T-helper 9 cell (primary cell): ENCODE measurements around the gene ZNF761.
A peak's percentile ranks its signal among the peaks of the same experiment; 100 is the strongest.
"Not testable (repeated sequence)": the region's sequence is repeated elsewhere in the genome, so short reads cannot be mapped to it uniquely, and the experiment has no call there.

ENCODE experiments used
- DNase-seq: peaks from one replicate; pipeline ENCODE4 v3.0.0-alpha.2; 2020
- total RNA-seq, 2 donors: gene quantifications; one replicate each; lab custom pipeline; 2026; lab: John Stamatoyannopoulos, UW

The ZNF761 gene
- total RNA-seq = 14.2 to 38.6 reads per million in 2 donors

DNA sequence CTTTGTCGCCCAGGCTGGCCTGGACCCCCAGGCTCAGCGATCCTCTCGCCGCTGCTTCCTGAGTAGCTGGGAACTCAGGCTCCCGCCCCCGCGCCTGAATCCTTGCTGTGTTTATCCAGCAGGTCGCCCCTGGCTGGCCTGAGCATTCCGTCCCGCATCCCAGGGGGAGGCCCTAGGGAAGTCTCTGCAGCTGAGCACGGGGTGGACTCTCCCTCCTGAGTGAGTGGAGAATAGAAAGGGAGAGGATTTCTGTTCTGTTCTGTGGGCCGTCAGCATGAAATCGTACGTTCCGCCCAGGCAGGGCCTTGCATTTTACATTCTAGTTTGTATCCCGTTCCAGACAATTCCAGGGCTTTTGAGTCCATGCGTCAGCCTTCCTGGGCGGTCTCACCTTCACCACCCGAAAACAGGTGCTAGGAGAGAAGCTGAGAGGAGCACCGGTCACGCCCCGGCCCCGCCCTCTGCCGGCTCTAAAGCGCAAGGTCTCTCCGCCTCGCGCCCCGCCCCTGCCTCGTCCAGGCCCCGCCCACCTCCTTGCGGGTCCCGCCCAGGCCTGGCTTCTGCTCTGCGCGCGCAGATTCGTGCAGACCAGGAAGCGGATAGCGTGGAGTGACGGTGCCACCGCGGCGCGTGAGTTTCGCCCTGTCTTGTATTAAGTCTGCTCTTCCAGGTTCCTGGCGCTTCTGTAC, at the start of gene ZNF761:
Gene ZNF761 (plus strand): TSS at position 586 of the 689 bp plus-strand sequence. CDS start 15,285 bp downstream, outside the sequence.
- peak; percentile 98 for DNase-seq

DNA sequence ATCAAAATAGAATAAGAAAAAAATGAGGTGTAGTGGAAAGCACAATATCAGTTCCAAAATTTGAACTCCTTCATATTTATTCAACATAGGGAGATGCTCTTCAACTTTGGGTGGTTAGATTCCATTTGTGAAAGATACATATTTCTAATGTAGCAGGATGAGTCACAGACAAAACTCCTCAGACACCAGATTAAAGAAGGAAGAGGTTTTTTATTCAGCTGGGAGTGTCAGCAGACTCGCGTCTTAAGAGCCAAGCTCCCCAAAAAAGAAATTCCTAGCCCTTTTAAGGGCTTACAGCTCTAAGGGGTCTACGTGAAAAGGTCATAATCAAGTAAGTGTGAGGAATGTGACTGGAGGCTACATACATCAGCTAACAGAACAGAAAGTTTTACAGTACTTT, 43.6 kb upstream of the ZNF761 start:
- no peak for DNase-seq

DNA sequence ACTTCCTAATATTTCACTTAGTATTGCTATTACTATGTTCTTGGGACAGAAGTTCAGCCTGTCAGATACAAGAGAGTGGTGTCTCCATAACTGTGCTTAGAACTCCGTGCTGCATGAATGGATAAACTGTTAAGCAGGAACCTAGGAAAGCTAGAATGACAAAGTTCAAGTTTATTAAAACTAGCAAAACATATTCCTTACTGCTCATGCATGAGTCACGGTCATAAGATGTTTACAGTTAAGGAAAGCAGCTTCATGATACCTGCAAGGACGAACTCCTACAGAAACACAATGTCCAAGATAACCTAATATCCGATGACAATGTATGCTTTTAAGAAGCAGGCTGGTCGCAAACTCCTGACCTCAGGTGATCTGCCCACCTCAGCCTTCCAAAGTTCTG, 42.9 kb upstream of the ZNF761 start:
- no peak for DNase-seq

DNA sequence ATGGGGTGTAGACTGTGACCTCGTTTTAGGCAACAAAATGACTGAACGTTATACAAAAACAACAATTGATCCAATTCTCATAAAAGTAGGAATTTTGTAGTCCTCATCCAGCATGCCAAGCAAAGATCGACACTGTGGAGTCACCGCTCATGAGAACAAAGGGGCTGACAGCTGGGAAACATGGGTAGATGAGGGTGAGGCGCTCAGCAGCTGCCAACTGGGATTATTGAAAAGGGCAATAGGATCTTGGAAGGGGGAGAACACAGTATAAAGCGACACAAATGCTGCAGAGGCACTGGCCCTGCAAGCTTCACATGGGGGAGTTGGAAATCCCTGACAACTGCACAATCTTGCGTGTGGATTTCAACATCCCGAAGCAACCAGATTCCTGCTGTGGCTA, 42.2 kb upstream of the ZNF761 start:
- no peak for DNase-seq

DNA sequence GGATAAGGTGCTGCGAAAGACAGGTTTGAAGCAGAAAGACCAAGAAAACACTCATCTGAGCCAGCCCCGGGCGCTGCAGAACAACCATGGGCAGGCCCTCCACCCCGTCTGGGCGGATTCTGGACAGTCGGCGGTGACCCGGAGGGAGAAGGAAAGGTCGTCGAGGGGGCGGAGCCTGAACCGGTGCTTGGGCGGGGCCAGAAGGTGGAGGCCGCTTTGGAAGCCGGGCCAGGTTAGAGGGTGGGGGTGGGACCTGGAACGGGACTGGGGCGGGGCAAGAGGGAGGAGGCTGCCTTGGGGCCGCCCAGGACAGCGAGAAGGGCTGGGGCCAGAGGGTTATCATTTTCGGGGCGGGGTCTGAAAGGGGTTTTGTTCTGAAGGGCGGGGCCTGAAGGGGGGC, 41.8 kb upstream of the ZNF761 start:
- no peak for DNase-seq

DNA sequence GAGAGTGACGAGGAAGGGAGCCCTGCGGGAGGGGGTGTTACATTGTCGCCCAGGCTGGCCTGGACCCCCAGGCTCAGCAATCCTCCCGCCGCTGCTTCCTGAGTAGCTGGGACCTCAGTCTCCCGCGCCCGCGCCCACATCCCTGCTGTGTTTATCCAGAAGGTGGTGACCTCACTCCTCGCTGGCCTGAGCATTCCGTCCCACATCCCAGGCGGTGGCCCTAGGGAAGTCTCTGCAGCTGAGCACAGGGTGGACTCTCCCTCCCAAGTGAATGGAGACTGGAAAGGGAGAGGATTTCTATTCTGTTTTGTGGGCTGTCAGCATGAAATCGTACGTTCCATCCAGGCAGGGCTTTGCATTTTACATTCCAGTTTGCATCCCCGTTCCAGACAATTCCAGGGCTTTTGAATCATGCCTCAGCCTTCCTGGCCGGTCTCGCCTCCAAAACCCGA, 37.2 kb upstream of the ZNF761 start:
- DNase-seq = no peak

DNA sequence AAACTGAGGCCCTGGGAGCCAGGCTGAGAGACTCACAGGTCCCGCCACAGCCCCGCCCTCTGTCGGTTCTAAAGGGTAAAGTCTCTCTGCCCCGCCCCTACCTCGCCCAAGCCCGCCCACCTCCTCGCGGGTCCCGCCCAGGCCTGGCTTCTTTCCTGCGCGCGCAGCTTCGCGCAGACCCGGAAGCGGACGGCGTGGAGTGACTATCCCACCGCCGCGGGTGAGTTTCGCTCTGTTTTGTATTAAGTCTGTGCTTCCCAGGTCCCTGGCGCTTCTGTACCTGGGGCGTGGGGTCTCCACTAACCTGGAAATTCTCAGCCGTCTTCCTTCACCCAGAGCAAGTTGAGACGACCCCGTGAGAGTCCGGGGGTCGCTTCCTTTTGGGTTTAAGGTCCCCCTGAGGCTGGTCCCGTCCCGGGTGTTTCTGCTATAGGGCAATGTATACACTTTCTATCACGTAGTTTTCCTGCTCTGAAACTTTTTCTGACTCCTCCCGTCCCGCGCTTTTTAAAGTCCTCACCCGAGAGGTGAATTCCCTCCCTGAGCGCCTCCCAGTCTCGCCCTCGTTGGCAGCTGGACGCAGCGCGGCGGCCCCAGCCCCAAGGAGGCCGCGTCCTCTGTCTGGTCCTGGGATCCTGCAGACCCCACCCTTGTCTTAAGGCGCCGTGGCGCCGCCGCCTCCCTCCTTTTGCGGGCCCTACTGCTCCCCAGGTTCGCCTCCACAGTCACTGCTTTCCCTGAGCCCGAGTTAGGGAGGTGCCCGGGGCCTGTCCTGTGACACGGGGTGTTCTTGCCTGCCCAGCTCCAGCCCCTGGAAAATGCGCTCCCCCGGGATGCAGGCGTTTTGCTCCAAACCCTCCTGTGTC, 36.6 kb upstream of the ZNF761 start, which contains the start of gene ZNF765:
Gene ZNF765 (plus strand): TSS at position 176 of the 866 bp plus-strand sequence. CDS start 2,867 bp downstream, outside the sequence.
- peak; percentile 97 for DNase-seq

DNA sequence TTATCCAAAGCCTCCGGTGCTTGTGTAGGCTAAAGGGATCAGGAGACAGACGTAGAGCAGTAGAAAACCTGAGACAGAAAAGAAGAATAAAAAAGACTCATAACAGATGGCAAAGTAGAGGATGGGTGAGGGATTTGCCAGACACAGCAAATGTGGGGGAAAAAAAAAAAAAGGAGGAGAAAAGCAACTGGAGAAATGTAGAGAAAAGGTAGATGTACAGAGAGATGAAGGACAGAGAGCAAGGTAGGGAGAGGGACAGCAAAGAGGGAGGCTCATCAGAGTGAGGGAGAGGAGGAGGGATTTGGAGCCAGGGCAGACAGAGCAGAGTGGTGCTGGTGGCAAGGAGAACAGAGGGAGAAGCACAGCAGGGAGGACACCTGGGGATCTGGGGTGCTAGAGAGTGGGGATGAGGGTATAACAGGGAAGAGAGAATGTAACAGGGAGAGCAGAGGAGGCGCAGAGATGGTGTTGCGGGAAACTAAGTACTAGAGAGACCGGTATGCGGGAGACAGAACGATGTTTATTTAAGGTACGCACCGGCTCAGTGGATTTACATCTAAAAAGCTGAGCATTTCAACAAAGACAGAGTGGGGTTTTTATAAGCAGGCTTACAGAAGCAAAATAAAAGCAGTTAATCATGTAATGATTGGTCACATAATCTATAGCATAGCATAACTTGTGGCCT, 35.8 kb upstream of the ZNF761 start:
- DNase-seq = not testable (repeated sequence)

DNA sequence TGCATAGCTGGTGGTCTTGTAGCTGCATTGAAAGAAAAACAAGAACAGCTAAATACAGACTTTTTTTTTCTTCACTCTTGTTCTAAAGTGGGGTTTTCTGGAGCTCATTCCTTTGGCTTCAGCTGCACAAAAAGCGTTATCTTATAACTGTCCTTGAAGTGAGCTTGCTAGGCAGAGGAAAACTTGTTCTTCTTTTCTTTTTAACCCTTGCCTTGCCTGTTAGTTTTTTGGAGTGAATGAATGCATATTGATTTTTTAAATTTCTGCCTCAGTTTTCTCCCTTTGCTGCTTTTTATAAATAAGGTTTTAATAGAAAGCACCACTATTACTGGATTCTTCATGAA, 35.3 kb upstream of the ZNF761 start:
- no peak for DNase-seq

DNA sequence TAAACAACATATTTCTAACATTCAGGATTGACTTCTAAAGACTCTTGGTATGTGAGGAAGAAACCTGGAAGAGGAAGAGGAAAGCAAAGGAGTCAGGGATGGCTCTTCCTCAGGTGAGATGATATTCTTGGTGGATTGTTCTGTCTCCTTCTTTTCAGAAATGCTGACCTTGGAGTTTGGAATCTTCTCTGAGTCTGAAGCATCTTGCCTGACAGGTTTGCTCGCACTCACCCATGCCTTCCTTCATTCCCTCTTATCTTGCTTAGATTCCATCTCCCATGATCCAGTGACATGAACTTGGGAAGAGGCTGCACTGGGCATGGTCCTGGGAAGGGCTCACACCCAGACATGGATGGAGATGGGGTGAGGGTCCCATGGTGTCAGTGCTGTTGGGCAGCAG, 33.9 kb upstream of the ZNF761 start:
- not testable (repeated sequence) for DNase-seq

DNA sequence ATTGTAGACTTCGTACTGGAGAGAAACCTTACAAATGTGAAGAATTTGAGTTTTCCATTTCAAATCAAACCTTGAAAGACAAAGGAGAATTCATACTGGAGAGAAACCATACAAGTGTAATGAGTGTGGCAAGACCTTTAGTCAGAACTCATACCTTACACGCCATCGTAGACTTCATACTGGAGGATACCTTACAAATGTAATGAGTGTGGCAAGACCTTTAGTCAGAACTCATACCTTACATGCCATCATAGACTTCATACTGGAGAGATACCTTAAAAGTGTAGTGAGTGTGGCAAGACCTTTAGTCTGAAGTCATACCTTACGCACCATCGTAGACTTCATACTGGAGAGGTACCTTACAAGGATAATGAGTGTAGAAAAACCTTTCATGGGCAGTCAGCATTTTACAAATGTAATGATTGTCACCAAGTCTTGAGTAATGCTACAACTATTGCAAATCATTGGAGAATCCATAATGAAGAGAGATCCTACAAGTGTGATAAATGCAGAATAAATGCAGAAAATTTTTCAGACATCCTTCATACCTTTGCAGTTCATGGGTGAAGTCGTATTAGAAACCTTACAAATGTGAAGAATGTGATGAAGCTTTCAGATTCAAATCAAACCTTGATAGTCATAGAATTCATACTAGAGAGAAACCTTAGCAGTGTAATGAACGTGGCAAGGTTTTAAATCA, 22.1 kb upstream of the ZNF761 start:
- no peak for DNase-seq

DNA sequence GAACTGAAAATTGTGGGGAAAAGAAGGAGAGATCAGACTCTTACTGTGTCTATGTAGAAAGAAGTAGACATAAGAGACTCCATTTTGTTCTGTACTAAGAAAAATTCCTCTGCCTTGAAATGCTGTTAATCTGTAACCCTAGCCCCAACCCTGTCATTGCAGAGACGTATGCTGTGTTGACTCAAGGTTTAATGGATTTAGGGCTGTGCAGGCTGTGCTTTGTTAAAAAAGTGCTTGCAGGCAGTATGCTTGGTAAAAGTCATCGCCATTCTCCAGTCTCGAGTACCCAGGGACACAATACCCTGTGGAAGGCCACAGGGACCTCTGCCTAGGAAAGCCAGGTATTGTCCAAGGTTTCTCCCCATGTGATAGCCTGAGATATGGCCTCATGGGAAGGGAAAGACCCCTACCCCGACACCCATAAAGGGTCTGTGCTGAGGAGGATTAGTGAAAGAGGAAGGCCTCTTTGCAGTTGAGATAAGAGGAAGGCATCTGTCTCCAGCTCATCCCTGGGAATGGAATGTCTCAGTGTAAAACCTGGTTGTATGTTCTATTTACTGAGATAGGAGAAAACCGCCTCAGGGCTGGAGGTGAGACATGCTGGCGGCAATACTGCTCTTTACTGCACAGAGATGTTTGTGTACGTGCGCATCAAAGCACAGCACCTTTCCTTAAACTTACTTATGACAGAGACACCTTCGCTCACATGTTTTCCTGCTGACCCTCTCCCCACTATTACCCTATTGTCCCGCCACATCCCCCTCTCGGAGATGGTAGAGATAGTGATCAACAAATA, 11.1 kb upstream of the ZNF761 start:
- not testable (repeated sequence) for DNase-seq

DNA sequence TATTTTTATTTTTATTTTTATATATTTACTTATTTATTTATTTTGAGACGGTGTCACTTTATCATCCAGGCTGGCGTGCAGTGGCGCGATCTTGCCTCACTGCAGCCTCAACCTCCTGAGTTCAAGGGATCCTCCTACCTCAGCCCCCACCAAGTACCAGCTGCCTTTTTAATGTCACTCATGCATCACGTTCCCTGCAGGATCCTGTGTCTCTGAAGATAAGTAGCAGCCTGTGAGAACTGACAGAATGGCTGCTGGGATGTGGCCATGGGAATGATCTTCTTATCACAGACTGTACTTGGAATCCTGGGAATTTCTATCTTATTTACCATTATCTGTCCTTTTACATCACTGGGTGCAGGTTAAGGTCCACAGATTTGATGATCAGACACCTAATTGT, 9.2 kb upstream of the ZNF761 start:
- DNase-seq = no peak

DNA sequence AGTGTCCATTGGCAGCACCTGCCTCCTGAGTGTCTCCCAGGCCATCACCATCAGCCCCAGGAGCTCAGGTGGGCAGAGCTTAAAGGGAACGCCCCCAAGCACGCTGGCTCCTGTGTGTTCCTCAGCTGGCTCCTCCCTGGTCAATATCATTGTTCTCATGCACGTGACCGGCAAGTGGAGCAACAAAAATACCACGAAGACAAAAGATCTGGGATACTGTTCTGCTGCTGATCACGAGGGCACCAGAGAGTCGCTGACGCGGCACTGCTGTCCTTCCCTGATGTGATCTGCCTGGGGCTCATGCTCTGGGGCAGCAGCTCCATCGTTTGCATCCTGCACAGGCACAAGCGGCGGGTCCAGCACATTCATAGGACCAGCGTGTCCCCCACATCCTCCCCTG, 8.7 kb upstream of the ZNF761 start:
- DNase-seq = not testable (repeated sequence)

DNA sequence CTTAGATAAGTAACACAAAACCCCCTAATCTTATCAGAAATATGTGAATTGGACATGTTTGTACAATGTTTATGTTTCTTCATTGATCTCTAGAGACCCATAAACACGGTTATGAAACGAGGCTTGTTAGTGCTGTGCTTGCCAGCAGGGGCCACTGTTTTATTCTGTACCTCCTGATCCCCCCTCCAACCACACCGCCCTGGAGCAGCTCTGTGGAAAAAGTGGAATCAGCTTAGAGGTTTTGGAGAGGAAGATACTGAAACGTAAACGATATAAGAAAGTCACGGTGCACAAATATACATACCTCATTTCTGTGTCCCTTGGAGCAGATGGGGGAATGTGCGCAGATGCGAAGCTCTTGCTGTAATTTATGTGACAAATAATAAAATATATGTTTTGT, 8.1 kb upstream of the ZNF761 start:
- DNase-seq = not testable (repeated sequence)

DNA sequence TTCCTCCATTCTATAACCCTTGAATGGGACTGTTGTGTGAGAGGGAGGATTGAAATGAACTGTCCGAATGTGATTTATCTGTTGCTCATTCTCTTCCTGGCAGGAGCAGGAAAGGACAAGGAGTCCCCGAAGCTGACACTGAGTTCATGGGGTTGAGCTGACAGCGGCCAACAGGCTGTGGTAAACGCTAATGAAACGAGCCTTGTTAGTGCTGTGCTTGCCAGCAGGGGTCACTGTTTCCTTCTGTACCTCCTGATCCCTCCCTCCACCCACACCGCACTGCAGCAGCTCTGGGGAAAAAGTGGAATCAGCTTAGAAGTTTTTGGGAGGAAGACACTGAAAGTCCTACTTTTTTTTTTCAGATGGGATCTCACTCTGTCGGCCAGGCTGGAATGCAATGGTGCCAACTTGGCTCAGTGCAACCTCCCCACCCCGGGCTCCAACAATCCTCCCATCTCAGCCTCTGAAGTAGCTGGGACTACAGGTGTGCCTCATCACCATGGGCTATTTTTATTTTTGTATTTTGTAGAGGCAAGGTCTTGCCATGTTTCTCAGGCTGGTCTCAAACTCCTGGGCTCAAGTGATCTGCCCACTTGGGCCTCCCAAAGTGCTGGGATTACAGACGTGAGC, 6.7 kb upstream of the ZNF761 start:
- peak; percentile 61 for DNase-seq

DNA sequence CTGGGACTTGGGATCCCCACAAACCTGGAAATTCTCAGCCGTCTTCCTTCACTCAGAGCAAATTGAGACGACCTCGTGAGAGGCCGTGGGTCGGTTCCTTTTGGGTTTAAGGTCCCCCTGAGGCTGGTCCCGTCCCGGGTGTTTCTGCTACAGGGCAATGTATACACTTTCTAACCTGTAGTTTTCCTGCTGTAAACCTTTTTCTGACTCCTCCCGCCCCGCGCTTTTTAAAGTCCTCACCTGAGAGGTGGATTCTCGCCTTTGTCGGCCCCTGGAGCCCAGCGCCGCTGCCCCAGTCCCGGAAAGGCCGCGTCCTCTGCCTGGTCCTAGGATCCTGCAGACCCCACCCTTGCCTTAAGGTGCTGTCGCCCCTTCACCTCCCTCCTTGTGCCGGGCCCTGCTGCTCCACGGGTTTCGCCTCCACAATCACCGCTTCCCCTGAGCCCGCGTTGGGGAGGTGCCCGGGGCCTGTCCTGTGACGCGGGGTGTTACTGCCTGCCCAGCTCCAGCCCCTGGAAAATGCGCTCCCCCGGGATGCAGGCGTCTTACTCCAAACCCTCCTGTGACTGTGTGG, 391 bp downstream of the ZNF761 start:
- no peak for DNase-seq

DNA sequence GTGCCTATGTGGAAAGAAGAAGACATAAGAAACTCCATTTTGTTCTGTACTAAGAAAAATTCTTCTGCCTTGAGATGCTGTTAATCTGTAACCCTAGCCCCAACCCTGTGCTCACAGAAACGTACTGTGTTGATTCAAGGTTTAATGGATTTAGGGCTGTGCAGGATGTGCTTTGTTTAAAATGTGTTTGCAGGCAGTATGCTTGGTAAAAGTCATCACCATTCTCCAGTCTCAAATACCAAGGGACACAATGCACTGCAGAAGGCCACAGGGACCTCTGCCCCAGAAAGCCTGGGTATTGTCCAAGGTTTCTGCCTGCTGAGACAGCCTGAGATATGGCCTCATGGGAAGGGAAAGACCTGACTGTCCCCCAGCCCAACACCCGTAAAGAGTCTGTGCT, 12.0 kb downstream of the ZNF761 start:
- DNase-seq = not testable (repeated sequence)

DNA sequence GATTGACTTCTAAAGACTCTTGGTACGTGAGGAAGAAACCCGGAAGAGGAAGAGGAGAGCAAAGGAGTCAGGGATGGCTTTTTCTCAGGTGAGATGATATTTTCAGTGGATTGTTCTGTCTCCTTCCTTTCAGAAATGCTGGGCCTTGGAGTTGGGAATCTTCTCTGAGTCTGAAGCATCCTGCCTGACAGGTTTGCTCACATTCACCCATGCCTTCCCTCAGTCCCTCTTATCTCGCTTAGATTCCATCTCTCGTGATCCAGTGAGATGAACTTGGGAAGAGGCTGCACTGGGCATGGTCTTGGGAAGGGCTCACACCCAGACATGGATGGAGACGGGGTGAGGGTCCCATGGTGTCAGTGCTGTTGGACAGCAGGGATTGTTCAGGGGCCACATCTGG, 15.4 kb downstream of the ZNF761 start:
- not testable (repeated sequence) for DNase-seq

DNA sequence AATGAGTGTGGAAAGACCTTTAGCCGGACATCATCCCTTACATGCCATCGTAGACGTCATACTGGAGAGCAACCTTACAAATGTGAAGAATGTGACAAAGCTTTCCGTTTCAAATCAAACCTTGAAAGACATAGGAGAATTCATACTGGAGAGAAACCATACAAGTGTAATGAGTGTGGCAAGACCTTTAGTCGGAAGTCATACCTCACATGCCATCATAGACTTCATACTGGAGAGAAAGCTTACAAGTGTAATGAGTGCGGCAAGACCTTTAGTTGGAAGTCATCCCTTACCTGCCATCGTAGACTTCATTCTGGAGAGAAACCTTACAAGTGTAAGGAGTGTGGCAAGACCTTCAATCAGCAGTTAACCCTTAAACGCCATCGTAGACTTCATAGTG, 24.0 kb downstream of the ZNF761 start:
- DNase-seq = no peak
